Esophagus mucosa (tissue), 1 donor: ENCODE data around the gene NHSL2. TPM values are rescaled to one million over a fixed set of nuclear protein-coding genes. Genes with fewer than 3 reads are reported as not detected.
A peak's percentile ranks its signal among the peaks of the same experiment; 100 is the strongest.

Experiments
- ATAC-seq: fragments of 200-7000 bp; cut with Tn5 transposase; one replicate; pipeline ENCODE4 v1.9.1; 2020
- total RNA-seq: library from RNA; stranded (reverse); gene quantifications from one replicate; pipeline ENCODE4 v1.2.4, GENCODE V29; 2023
- donor health status: DM: yes; HTN: yes; CAD: no.

Gene NHSL2
- total RNA-seq, 1 donor from 2014 or later, result 1.2 TPM

DNA sequence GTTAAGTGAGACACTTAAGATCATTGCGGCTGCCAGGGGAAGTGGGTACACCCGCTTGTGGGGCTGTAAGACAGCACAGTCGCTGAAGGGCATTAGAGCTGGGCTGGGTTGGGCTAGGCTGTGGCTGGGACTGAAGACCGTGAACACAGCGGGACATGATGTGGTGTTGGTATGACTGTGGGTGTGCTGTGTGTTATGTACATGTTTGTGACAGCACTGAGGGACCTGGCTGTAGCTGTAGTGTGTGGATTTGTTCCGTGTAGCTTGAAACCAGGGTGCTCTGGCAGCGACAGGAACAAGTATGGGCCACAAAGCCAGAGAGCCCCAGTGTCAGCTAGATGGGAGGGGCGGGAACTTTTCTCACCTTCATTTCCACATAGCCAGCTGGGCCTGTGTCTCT, 82.1 kb downstream of the NHSL2 start:
- no peak for ATAC-seq

DNA sequence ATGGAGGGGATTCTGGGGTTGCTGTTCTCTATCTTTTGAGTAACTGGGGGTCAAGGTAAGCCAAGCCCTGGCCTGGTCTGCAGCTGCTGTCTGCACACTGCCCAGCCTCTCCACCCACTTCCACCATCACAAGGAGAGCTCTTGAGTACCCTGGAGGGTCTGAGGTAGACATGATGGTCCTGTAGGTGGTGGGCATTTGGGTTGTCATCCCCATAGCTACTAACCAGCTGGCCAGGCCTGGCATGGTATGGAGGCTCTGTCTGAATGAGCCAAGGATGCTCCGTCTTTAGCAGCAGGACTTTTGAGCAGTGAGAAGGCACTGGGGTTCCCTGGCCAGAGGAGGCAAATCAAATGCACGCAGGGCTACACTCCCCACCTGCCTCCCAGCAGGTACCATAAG, 82.7 kb downstream of the NHSL2 start:
- ATAC-seq, result no peak

- no peak for ATAC-seq
These were observed 84.0 kb downstream of the NHSL2 start for GRCh38 chrX:71994601-71995000.

- ATAC-seq, result no peak
These were observed 84.5 kb downstream of the NHSL2 start for GRCh38 chrX:71995122-71995521.

DNA sequence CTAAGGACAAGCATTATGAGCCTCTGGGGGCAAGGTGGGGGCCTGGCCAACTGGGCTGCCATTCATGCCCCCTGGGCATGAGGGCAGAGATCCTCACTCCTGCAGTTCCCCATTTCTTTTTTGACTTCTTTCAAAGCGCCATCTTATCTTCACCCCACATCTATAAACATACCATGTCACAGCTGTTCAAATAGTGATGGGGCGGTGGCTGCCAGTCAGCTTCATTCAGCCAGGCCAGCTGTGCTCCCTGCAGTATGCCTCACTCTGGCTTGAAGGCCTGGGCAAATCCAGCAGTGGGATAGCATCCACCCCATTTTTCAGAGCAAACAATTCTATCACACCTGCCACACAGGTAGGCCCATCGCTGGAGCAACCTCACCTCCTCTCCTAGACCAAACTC, 85.5 kb downstream of the NHSL2 start:
- no peak for ATAC-seq

DNA sequence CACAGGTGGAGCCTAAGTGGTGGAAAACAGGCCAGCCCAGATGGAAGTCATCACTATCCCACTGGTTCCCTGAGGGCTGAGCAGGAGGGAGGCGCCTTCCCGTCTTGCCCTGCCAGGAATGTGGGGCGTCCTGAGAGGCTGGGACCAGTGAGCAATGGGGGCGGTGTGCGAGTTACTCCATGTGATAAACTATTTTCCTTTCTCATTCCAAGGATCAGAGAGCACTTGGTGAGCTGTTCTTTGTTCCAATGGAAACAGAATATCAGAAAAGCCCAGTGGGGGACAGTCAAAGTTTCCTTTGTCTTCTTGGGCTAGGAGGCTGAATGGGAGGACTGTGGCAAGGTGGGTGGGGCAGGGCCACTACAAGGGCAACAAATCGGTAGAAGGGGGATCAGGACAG, 86.2 kb downstream of the NHSL2 start:
- ATAC-seq, result no peak

DNA sequence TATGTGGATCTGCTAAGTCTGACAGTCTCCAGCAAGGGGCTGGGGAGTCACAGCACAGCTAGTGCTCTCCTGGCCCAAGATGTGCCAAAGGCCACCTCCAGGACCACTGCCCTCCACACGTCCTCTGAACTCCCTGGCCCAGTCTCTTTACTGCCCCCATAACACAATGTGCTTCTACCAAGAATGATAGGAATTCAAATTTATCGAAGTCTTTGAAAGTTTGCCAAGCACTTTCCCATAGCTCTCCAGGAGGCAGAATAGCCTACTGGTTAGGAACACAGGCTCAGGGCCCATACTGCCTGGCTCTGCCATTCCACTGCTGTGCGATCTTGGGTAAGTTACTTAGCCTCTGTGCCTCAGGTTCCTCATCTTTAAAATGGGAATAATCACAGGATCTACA, 86.7 kb downstream of the NHSL2 start:
- ATAC-seq, result no peak

DNA sequence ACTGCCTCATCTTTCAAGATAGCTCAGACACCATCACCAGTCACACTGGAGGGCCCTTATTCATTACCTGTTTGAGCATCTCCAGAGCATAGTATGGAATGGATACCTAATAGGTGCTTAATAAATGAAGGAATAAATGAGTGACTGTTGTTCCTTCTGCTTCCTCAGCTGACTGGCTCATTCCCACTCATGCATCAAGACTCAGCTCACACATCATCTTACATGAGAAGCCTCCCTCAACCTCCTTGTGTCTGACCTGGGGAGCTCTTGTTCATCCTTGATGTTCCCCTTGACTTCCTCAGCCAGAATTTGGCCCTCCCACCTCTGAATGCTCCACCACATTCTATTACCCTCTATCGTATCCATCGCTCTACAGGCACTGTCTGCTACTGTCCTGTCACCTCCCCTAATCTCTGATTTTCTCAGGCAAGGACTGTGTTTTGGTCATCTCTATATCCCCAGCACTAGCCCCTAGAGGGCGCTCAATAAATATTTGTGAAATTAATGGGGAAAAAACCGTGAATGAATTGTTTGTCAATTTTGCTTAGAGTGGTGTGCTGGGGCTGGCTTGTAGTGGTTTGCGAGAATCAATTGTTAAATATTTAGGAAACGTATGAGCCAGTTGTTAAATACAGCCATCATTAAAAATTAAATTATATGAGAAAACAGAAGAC, 88.3 kb downstream of the NHSL2 start:
- ATAC-seq, result peak; percentile 33

DNA sequence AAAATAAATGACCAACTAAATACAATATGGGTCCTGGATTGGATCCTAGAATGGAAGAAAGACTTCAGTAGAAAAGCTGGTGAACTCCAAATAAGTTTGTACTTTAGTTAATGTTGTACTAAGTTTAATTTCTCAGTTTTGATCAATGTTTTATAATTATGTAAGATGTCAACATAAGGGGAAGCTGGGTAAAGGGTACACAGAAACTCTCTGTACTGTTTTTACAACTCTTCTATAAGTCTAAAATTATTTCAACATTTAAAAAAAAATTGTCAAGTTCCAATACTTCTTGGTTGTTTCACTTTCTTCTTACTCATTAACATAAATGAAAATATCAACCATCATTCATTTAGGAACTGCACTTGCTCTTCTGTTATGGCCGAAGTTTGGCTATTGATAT, 88.9 kb downstream of the NHSL2 start:
- no peak for ATAC-seq

- no peak for ATAC-seq
These were observed 90.8 kb downstream of the NHSL2 start for GRCh38 chrX:72001471-72001870.

GRCh38 chrX:72001906-72002305, 91.3 kb downstream of the NHSL2 start:
- no peak for ATAC-seq

DNA sequence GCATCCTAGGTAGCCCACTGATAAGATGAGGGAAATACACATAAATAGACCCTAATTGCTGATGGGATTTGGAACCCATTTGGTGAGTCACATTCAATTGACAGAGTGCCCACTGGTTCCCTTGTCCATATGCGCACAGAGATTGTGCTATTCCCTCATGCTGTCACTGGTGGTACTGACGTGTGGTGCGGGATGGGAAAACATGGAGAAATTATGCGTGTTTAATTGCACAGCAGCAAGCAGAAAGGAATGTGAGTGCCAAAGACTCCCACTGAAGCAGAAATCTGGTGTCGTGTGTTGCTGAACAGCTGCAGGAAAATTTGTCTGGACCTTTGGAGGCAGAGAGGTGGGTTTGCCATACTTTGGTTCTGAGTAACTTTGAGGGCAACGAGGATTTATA, 92.2 kb downstream of the NHSL2 start:
- no peak for ATAC-seq

DNA sequence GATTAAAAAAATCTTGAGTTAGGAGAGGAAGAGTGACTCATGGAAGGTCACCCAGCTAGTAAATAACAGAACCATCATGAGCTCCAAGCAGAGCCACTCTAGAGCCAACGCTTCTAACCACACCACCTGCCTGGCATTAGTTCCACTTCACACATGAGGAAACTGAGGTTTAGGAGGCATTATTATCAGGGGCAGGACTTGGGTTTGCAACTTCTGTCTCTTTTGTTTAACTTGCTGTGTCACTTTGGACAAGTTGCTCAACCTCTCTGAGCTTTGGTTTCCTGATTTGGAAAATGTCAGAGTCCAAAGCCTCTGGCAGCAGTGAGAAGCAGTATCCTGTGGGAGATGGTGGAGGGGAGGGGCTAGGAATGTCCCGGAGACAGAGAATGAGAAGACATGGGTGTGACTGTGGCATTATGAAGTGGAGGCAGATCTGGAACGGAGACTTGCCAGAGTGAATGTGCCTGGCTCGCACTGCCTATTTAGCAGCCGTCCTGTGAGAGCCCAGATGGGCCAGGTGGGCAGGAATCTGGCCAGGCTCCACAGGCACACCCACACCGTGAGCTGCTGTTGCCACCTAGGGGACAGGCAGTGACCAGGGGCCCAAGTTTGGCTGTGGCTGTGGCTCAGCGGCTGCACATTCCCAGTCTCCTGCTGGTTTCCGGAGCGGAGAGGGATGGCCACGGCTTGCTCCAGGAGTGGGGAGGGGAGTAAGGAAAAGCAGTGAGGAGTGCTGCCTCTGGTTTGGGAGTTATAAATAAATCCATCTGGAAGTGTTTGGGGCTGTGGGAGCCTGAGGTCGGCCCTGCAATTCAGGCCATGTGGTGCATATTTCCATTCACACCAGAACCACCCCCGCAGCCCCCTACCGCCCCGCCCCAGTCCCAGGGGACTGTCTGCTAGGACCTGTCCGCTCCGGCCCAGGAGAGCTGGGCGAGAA, 93.4 kb downstream of the NHSL2 start:
- ATAC-seq, result peak; percentile 41

- ATAC-seq, result no peak
These were observed 94.4 kb downstream of the NHSL2 start for GRCh38 chrX:72005046-72005445.

DNA sequence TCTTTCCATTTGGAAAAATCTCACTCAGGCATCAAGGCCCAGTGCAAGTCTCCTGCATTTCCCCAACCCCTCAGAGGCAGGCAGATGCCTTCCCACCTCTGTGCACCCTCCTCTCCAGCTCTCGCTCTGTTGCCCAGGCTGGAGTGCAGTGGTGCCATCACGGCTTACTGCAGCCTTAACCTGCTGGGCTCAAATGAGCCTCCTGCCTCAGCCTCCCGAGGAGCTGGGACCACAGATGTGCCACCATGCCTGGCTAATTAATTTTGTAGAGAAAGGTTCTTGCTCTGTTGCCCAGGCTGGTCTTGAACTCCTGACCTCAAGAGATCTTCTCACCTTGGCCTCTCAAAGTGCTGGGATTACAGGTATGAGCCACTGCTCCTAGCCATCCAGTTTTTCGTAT, 95.8 kb downstream of the NHSL2 start:
- no peak for ATAC-seq

- ATAC-seq, result no peak
These were observed 99.1 kb downstream of the NHSL2 start for GRCh38 chrX:72009731-72010130.

- no peak for ATAC-seq
These were observed 101.1 kb downstream of the NHSL2 start for GRCh38 chrX:72011734-72012133.

- no peak for ATAC-seq
These were observed 104.7 kb downstream of the NHSL2 start for GRCh38 chrX:72015383-72015782.

DNA sequence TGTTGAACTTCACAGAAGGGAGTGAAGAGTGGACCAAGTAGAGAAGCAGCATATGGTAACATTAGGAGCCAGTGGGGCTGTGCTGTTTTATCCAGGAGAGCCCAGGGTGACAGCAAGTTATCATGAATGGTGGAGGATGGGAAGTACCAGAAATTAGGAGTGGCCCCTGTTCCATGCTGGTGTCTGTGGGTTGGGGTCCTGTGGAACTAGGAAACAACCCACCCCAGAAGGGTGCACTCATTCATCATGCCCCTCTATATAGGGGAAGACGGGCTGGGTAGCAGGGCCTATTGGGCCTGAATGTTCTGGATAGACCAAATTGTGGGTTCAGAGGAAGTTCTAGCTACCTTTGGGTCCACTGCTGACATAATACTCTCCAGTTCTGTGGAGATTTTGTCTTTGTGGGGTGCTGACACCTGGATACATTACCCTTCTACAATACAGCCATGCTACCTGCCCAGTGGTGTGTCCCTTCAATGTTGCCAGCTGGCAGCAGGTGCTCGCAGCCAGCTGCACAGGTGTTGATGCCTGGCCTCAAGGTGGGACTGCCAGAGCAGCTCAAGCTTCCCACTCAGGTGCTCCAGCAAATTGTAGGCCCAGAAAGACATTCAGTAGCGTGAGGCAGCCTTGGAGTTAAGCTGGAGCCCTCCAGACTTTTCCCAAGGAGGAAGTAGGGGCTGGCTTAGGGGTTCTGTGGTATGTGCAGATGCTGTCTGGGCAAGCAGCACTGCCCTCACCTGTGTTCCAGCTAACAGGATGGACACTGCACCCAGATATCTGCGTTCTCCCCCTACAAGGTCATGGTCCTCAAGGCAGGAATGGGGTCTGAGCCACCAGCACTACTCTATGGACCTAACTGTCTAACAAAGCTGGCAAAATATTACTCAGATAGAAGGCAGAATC, 106.5 kb downstream of the NHSL2 start:
- ATAC-seq, result no peak

DNA sequence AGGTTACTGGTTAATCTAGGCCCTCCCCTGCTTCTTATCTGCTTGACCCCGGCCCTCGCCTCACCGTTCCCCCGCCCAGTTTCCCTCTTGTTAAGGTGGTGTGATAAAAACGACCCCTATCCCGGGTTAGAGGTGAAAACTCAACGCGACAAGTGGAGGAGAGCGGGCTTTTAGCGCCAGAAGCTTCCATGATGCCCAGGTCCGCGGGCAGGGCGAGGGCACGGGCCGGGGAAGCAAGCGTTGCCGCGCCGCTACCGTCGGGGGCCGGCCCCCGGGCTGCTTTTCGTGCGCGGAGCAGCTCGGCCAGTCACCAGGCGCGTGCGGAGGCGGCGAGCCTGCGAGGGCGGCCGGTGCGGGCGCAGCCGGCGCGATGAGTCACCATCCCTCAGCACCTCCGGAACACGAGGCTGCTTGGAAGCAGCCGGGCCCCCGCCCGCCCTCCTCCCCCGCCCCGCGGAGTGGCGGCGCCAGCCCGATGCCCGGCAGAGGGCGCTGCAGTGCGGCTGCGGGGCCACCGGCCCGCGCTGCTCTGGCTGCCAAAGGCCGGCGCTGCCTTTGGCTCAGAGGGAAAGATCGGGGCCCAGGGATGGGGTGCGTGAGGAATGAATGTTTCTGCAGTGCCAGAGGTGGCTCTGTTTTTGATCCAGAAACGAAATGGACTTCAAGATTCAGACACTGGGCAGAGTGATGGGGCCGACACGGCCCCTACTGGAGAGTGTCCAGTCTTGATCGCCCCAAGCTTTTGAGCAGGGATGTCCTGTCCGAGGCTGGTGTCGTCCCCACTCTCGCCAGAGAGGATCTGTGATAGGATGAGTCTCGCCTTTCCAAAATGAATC, 107.8 kb downstream of the NHSL2 start:
- ATAC-seq, result peak; percentile 98

GRCh38 chrX:72019487-72019886, 108.8 kb downstream of the NHSL2 start:
- ATAC-seq, result no peak

DNA sequence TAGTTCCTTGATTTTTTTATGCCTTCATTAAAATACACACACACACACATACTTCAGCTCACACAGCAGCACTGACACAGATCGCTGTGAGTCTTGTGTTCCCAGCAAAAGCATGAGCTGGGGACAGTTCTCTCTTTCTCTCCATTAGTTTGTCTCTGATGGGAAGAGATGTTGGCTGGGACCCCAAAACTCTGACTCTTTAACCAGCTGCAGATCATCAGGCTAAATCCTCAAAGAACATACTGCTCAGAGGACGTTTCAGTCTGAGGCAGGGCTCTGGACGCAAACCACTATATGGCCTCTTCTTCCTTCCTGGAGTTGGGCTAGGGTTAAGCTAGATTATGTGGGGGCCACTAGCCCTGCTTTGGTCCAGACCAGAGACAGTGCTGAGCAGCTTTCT, 109.6 kb downstream of the NHSL2 start:
- no peak for ATAC-seq
